ENCODE data around the gene FOXN3. TPM values are rescaled to one million over a fixed set of nuclear protein-coding genes. Genes with fewer than 3 reads are reported as not detected.

FOXN3 gene
- total and polyA plus RNA-seq, 10 of the 15 experiments (the other 5 are each of a cell fraction or from before 2014, with no cell fraction given) = 4.5 to 68.9 (median 29.7) TPM

DNA sequence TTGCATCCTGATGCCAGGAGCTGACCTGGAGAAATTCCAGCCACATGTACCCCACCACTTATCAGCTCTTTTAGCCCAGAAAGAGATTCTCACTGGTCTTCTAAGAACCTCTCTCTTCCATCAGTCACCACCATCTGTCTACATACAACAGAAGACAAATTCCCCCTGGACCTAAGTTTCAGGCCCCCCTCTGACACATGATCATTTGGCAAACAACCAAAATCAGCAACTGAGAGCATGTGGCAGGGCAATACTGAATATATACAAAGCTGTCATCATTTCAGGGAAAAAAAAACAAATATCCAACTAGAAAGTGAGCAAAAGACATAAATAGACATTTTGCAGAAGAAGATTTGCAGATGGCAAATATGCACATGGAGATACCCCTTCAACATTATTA, 180.2 kb downstream of the FOXN3 start:
- FAIRE-seq (no peak), ATAC-seq (no peak), DNase-seq (ENCODE audit: low read depth, low spot score) (no peak)
- Histone ChIP-seq H3K4me3 (no peak overlapping the region), H3K79me2 (ENCODE audit: control insufficient read depth, insufficient read depth, low read length) (no peaks in the 10 kb centered on the region), H3K4me2 (ENCODE audit: control insufficient read depth, insufficient read depth) (no peak overlapping the region), H3K4me1 (ENCODE audit: control insufficient read depth, insufficient read depth, low read length) (no peaks in the 10 kb centered on the region), H3K9me3 (replicated peaks; ENCODE audit: control insufficient read depth, insufficient read depth, low read length) (no peaks in the 10 kb centered on the region), H4K20me1 (ENCODE audit: control insufficient read depth, insufficient read depth) (no peaks in the 10 kb centered on the region), H3K27ac (ENCODE audit: control insufficient read depth, insufficient read depth) (no peak overlapping the region), H2AFZ (ENCODE audit: control insufficient read depth, low read depth, low read length) (no peak overlapping the region), H3K9ac (ENCODE audit: control insufficient read depth, insufficient read depth, low read length) (no peak overlapping the region), H3K36me3 (ENCODE audit: control insufficient read depth in 2 of 2, insufficient read depth in 2 of 2, low read length in 1 of 2) (0 out of 4 replicates have a peak, but pooled peaks cover 0 to 5% of the 10 kb centered on the region in 2 experiments), H3K27me3 (replicated peaks in 1 of 2; ENCODE audit: control insufficient read depth in 2 of 2, insufficient read depth in 2 of 2, low read length in 1 of 2) (no peaks in the 10 kb centered on the region)
- intact Hi-C loops (cut with micrococcal nuclease; ENCODE audit: unreplicated experiment) (no loop called here), in situ Hi-C loops (cut with MboI) (no loop called here)
- SMC1A ChIA-PET (ENCODE audit: uncharacterized antibody, unreplicated experiment) = interaction anchor here (1.1 kb wide), 1 partner anchor 67 kb away, joined by 4 read pairs; no protein-coding TSS in a partner anchor
- RAD21 ChIA-PET (ENCODE audit: unreplicated experiment) = no interaction called here
- POLR2A ChIA-PET = no interaction called here
- CTCF ChIA-PET = interaction anchor here (1.1 kb wide), 1 partner anchor 40 kb away, joined by 3 read pairs; no protein-coding TSS in a partner anchor
- TF ChIP-seq, protein P1, sequence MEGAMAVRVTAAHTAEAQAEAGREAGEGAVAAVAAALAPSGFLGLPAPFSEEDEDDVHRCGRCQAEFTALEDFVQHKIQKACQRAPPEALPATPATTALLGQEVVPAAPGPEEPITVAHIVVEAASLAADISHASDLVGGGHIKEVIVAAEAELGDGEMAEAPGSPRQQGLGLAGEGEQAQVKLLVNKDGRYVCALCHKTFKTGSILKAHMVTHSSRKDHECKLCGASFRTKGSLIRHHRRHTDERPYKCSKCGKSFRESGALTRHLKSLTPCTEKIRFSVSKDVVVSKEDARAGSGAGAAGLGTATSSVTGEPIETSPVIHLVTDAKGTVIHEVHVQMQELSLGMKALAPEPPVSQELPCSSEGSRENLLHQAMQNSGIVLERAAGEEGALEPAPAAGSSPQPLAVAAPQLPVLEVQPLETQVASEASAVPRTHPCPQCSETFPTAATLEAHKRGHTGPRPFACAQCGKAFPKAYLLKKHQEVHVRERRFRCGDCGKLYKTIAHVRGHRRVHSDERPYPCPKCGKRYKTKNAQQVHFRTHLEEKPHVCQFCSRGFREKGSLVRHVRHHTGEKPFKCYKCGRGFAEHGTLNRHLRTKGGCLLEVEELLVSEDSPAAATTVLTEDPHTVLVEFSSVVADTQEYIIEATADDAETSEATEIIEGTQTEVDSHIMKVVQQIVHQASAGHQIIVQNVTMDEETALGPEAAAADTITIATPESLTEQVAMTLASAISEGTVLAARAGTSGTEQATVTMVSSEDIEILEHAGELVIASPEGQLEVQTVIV (IDR thresholded peaks at IDR 0.05; ENCODE audit: borderline replicate concordance, partially characterized antibody) = no peak
- TF ChIP-seq SIX5 (IDR thresholded peaks at IDR 0.05; ENCODE audit: low read depth, low read length, severe bottlenecking) = no peak
- no peak for TF ChIP-seq SREBF2 (IDR thresholded peaks at IDR 0.05; ENCODE audit: low read length)
- no peak for TF ChIP-seq YY1 (IDR thresholded peaks at IDR 0.05; ENCODE audit: low read depth, low read length)
- TF ChIP-seq NFYB (IDR thresholded peaks at IDR 0.05; ENCODE audit: insufficient read depth, low read depth, low read length) = no peak
- no peak for TF ChIP-seq SUPT20H (IDR thresholded peaks at IDR 0.05; ENCODE audit: borderline replicate concordance, control insufficient read depth, low read depth, low read length)
- TF ChIP-seq ZNF384 (IDR thresholded peaks at IDR 0.05; ENCODE audit: borderline replicate concordance, low read depth, low read length) = no peak
- no peak for TF ChIP-seq CBFB (IDR thresholded peaks at IDR 0.05; ENCODE audit: low read depth)
- no peak for TF ChIP-seq ETV6 (conservative IDR thresholded peaks at IDR 0.05 in 1 of 2, IDR thresholded peaks at IDR 0.05 in 1 of 2; ENCODE audit: borderline replicate concordance in 1 of 2, low read depth in 1 of 2)
- TF ChIP-seq, protein P2, sequence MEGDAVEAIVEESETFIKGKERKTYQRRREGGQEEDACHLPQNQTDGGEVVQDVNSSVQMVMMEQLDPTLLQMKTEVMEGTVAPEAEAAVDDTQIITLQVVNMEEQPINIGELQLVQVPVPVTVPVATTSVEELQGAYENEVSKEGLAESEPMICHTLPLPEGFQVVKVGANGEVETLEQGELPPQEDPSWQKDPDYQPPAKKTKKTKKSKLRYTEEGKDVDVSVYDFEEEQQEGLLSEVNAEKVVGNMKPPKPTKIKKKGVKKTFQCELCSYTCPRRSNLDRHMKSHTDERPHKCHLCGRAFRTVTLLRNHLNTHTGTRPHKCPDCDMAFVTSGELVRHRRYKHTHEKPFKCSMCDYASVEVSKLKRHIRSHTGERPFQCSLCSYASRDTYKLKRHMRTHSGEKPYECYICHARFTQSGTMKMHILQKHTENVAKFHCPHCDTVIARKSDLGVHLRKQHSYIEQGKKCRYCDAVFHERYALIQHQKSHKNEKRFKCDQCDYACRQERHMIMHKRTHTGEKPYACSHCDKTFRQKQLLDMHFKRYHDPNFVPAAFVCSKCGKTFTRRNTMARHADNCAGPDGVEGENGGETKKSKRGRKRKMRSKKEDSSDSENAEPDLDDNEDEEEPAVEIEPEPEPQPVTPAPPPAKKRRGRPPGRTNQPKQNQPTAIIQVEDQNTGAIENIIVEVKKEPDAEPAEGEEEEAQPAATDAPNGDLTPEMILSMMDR (IDR thresholded peaks at IDR 0.05 in 2 of 3, conservative IDR thresholded peaks at IDR 0.05 in 1 of 3; ENCODE audit: control insufficient read depth in 2 of 3, extremely low read depth in 1 of 3, insufficient read depth in 1 of 3, low read depth in 3 of 3, low read length in 3 of 3) = no peak
- no peak for TF ChIP-seq GATAD2B (conservative IDR thresholded peaks at IDR 0.05; ENCODE audit: low read depth)
- no peak for TF ChIP-seq TCF12 (IDR thresholded peaks at IDR 0.05; ENCODE audit: low read depth, low read length)
- TF ChIP-seq, protein P3, sequence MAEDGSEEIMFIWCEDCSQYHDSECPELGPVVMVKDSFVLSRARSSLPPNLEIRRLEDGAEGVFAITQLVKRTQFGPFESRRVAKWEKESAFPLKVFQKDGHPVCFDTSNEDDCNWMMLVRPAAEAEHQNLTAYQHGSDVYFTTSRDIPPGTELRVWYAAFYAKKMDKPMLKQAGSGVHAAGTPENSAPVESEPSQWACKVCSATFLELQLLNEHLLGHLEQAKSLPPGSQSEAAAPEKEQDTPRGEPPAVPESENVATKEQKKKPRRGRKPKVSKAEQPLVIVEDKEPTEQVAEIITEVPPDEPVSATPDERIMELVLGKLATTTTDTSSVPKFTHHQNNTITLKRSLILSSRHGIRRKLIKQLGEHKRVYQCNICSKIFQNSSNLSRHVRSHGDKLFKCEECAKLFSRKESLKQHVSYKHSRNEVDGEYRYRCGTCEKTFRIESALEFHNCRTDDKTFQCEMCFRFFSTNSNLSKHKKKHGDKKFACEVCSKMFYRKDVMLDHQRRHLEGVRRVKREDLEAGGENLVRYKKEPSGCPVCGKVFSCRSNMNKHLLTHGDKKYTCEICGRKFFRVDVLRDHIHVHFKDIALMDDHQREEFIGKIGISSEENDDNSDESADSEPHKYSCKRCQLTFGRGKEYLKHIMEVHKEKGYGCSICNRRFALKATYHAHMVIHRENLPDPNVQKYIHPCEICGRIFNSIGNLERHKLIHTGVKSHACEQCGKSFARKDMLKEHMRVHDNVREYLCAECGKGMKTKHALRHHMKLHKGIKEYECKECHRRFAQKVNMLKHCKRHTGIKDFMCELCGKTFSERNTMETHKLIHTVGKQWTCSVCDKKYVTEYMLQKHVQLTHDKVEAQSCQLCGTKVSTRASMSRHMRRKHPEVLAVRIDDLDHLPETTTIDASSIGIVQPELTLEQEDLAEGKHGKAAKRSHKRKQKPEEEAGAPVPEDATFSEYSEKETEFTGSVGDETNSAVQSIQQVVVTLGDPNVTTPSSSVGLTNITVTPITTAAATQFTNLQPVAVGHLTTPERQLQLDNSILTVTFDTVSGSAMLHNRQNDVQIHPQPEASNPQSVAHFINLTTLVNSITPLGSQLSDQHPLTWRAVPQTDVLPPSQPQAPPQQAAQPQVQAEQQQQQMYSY (CRISPR knock-in tag; IDR thresholded peaks at IDR 0.05) = no peak
- TF ChIP-seq ZNF24 (IDR thresholded peaks at IDR 0.05) = no peak
- no TSS peak for BruUV-seq (replicated peaks)
